A549 (cell line): ENCODE results near the gene ABCC6. TPM values are rescaled to one million over a fixed set of nuclear protein-coding genes. Genes with fewer than 3 reads are reported as not detected.

Experiments
- ATAC-seq, 2 experiments: fragments of 200-7000 bp in 1 of 2; fragments of >200 bp in 1 of 2; cut with Nextera tagmentation in 1 of 2; cut with Tn5 transposase in 1 of 2; 3 replicates each; pipeline versions ENCODE4 v1.8.0 to v1.9.1; 2018 to 2020; ENCODE audit warnings: mild to moderate bottlenecking in 1 of 2, moderate library complexity in 1 of 2
- CTCF ChIA-PET: fragments of 300-600 bp; sonication (Branson Sonifier 250); formaldehyde crosslinking; extraction: SDS; loops from one replicate; lab custom pipeline; 2021; ENCODE audit warnings: antibody characterized with exemption, inconsistent platforms; lab: Yijun Ruan, JAX
- POLR2A ChIA-PET: fragments of 350-600 bp; formaldehyde crosslinking; extraction: SDS; loops from one replicate; lab custom pipeline; 2021; ENCODE audit warnings: antibody characterized with exemption, inconsistent platforms; lab: Yijun Ruan, JAX
- DNase-seq, 2 experiments: peaks; one replicate each; pipeline versions ENCODE4 v3.0.0 to v3.0.0-alpha.2; 2011 to 2016; ENCODE audit warnings: low read depth in 1 of 2, low spot score in 1 of 2
- FAIRE-seq: peaks from 2 replicates; lab custom pipeline; 2011; peaks lifted over from hg19 to GRCh38; lab: Jason Lieb, UNC
- H3K27ac ChIP-seq, 2 experiments: fragments of >200 bp; sonication (Bioruptor Twin); formaldehyde crosslinking; 3 replicates each; pipeline ENCODE4 v1.5.1; 2016 to 2017
- H3K4me1 ChIP-seq: fragments of >200 bp; sonication (Bioruptor Twin); formaldehyde crosslinking; 3 replicates; pipeline ENCODE4 v1.6.1; 2016
- H3K4me2 ChIP-seq: fragments of >200 bp; sonication (Bioruptor Twin); formaldehyde crosslinking; 3 replicates; pipeline ENCODE4 v1.6.1; 2016
- H3K4me3 ChIP-seq: fragments of >200 bp; sonication (Bioruptor Twin); formaldehyde crosslinking; 3 replicates; pipeline ENCODE4 v1.5.1; 2016
- H3K9me3 ChIP-seq: fragments of >200 bp; sonication (Bioruptor Twin); formaldehyde crosslinking; 3 replicates; pipeline ENCODE4 v1.6.1; 2016
- CBX8 ChIP-seq: fragments of 200-600 bp; sonication (generic); IDR thresholded peaks from 2 replicates; pipeline ENCODE4 v1.6.1; 2016
- CEBPB ChIP-seq, 2 experiments: fragments of >200 bp in 1 of 2; sonication (Bioruptor Twin) in 1 of 2; formaldehyde crosslinking in 1 of 2; IDR thresholded peaks; 2 replicates each; pipeline ENCODE4 v1.6.1; 2012 to 2016
- CHD4 ChIP-seq: fragments of 200-600 bp; sonication (generic); IDR thresholded peaks from 2 replicates; pipeline ENCODE4 v1.6.1; 2016; ENCODE audit warnings: antibody characterized with exemption, mild to moderate bottlenecking, borderline replicate concordance
- EHMT2 ChIP-seq: fragments of 200-600 bp; sonication (generic); IDR thresholded peaks from 2 replicates; pipeline ENCODE4 v1.6.1; 2016; ENCODE audit warnings: antibody characterized with exemption, low read depth, mild to moderate bottlenecking, moderate library complexity
- GATA3 ChIP-seq: IDR thresholded peaks from 2 replicates; pipeline ENCODE4 v1.6.1; 2012; ENCODE audit warnings: borderline replicate concordance
- HOXA7 ChIP-seq: fragments of 250-450 bp; sonication (Bioruptor Pico); IDR thresholded peaks from 2 replicates; pipeline ENCODE4 v1.5.0; 2020; ENCODE audit warnings: mild to moderate bottlenecking, moderate library complexity
- HOXB5 ChIP-seq: fragments of 250-450 bp; sonication (Bioruptor Pico); IDR thresholded peaks from 2 replicates; pipeline ENCODE4 v1.5.0; 2020; ENCODE audit warnings: mild to moderate bottlenecking, moderate library complexity
- KDM1A ChIP-seq: fragments of 200-600 bp; sonication (generic); IDR thresholded peaks from 2 replicates; pipeline ENCODE4 v1.6.1; 2016; ENCODE audit warnings: low read depth, mild to moderate bottlenecking
- MAFK ChIP-seq: fragments of 450-650 bp; IDR thresholded peaks from 2 replicates; pipeline ENCODE4 v1.6.1; 2014; ENCODE audit not compliant: partially characterized antibody
- NFE2L2 ChIP-seq: fragments of 150-350 bp; conservative IDR thresholded peaks from 2 replicates; pipeline ENCODE4 v1.6.1; 2014; ENCODE audit warnings: low read length
- POLR2A ChIP-seq: IDR thresholded peaks from 2 replicates; pipeline ENCODE4 v1.6.1; 2012; ENCODE audit warnings: mild to moderate bottlenecking, low read length
- RNF2 ChIP-seq: fragments of 200-600 bp; sonication (generic); IDR thresholded peaks from 2 replicates; pipeline ENCODE4 v1.6.1; 2016; ENCODE audit warnings: low read depth, mild to moderate bottlenecking, antibody characterized with exemption, moderate library complexity, borderline replicate concordance
- SREBF2 ChIP-seq: fragments of 450-650 bp; IDR thresholded peaks from 2 replicates; pipeline ENCODE4 v1.6.1; 2014; ENCODE audit warnings: mild to moderate bottlenecking, moderate library complexity
- TFCP2L1 ChIP-seq: fragments of 250-450 bp; sonication (Bioruptor Pico); IDR thresholded peaks from 2 replicates; pipeline ENCODE4 v1.5.0; 2021; ENCODE audit warnings: mild to moderate bottlenecking
- TP53 ChIP-seq: fragments of 250-450 bp; sonication (Bioruptor Pico); IDR thresholded peaks from 2 replicates; pipeline ENCODE4 v1.5.0; 2021; ENCODE audit warnings: mild to moderate bottlenecking, moderate library complexity
- ZFP36 ChIP-seq: fragments of 450-650 bp; IDR thresholded peaks from 2 replicates; pipeline ENCODE4 v1.6.1; 2014; ENCODE audit warnings: borderline replicate concordance; ENCODE audit not compliant: partially characterized antibody
- WGBS: methylation state at CpG from one replicate; pipeline ENCODE4 v1.1.6; 2017; ENCODE audit errors: missing lambda C conversion rate; 5-methylcytosine and 5-hydroxymethylcytosine counted together
- polyA plus RNA-seq, 4 experiments: library from polyadenylated mRNA; depleted of rRNA in 3 of 4; stranded (reverse); fragments of >200 nt; fragmentation: RNase III in 1 of 4; extraction: RNeasy Plus Mini Kit Qiagen cat#74134 plus additional on column Dnase treatment in 1 of 4; gene quantifications; 2 replicates in 3 of 4; 3 replicates in 1 of 4; pipeline ENCODE4 v1.2.3, GENCODE V29; 2011 to 2017
- TF ChIP-seq, protein P1 (sequence below): fragments of 250-450 bp; sonication (Bioruptor Pico); IDR thresholded peaks from 2 replicates; pipeline ENCODE4 v1.5.0; 2020; ENCODE audit warnings: low read depth, mild to moderate bottlenecking, moderate library complexity
- TF ChIP-seq, protein P2 (sequence below): IDR thresholded peaks from 2 replicates; pipeline ENCODE4 v1.6.1; 2012; ENCODE audit warnings: low read depth, borderline replicate concordance
- TF ChIP-seq, protein P3 (sequence below): fragments of >200 bp; sonication (Bioruptor Twin); formaldehyde crosslinking; IDR thresholded peaks from 3 replicates; pipeline ENCODE4 v1.5.1; 2016

Gene ABCC6
- polyA plus RNA-seq, 2 of the 4 experiments (the other 2 are of a cell fraction), result 3.6 to 5.0 TPM

DNA sequence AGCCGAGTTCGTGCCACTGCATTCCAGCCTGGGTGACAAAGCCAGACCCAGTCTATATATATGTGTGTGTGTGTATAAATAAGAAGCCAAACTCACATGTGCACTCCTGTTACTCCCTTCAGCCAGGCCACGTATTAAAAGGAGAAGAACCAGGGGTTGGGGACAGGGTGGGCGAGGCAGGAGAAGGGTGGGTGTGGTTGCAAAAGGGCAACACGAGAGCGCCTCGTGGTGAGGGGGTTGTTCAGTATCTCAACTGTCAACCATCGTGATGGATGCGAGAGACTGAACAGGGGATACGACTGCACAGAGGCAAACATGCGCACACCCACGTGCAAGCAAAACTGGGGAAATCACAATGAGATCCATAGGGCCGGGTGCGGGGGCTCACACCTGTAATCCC is 54.9 kb downstream of the ABCC6 start:
- H3K27ac ChIP-seq, result no peak overlapping the region
- FAIRE-seq (no peak), ATAC-seq (no peak), DNase-seq (no peak)
- CTCF ChIA-PET, result no interaction called here
- no peak overlapping the region for H3K4me3 ChIP-seq
- WGBS, result 90% methylated on average over 14 of the region's 14 CpGs
- H3K4me1 ChIP-seq, result no peaks in the 10 kb centered on the region
- POLR2A ChIA-PET, result no interaction called here
- H3K4me2 ChIP-seq, result no peak overlapping the region
- no peaks in the 10 kb centered on the region for H3K9me3 ChIP-seq
- no peak for TF ChIP-seq CHD4
- no peak for TF ChIP-seq RNF2
- TF ChIP-seq, protein P1, sequence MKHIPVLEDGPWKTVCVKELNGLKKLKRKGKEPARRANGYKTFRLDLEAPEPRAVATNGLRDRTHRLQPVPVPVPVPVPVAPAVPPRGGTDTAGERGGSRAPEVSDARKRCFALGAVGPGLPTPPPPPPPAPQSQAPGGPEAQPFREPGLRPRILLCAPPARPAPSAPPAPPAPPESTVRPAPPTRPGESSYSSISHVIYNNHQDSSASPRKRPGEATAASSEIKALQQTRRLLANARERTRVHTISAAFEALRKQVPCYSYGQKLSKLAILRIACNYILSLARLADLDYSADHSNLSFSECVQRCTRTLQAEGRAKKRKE, result no peak
- TF ChIP-seq GATA3, result no peak
- no peak for TF ChIP-seq HOXA7 (CRISPR knock-in tag)
- TF ChIP-seq HOXB5, result no peak
- no peak for TF ChIP-seq EHMT2
- no peak for TF ChIP-seq ZFP36
- TF ChIP-seq, protein P2, sequence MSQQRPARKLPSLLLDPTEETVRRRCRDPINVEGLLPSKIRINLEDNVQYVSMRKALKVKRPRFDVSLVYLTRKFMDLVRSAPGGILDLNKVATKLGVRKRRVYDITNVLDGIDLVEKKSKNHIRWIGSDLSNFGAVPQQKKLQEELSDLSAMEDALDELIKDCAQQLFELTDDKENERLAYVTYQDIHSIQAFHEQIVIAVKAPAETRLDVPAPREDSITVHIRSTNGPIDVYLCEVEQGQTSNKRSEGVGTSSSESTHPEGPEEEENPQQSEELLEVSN, result no peak

DNA sequence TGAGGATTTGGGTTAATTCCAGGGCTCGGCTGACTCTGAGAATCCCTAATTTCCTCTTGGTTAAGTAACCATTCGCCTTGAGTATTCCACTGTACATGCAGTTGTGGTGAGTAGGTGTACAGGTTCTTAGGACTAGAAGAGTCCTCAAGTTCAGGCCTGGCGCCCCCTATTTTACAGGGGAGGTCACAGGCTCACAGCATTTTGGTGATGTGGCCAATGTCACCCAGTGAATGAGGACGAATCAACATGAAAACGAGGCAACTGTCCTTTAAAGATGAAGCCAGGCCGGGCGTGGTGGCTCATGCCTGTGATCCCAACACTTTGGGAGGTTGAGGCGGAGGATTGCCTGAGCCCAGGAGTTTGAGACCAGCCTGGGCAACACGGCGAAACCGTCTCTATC is 55.4 kb downstream of the ABCC6 start:
- WGBS, result 70% methylated on average over 11 of the region's 11 CpGs
- DNase-seq (no peak), FAIRE-seq (no peak), ATAC-seq (no peak)
- no peaks in the 10 kb centered on the region for H3K9me3 ChIP-seq
- no peak overlapping the region for H3K4me3 ChIP-seq
- H3K4me1 ChIP-seq, result no peaks in the 10 kb centered on the region
- ChIA-PET CTCF (interaction anchor here (0.6 to 2.0 kb wide), 4 partner anchors 12 to 390 kb away, joined by 3 to 5 read pairs (median 4); no protein-coding TSS in a partner anchor), POLR2A (no interaction called here)
- no peak overlapping the region for H3K4me2 ChIP-seq
- TF ChIP-seq, protein P3, sequence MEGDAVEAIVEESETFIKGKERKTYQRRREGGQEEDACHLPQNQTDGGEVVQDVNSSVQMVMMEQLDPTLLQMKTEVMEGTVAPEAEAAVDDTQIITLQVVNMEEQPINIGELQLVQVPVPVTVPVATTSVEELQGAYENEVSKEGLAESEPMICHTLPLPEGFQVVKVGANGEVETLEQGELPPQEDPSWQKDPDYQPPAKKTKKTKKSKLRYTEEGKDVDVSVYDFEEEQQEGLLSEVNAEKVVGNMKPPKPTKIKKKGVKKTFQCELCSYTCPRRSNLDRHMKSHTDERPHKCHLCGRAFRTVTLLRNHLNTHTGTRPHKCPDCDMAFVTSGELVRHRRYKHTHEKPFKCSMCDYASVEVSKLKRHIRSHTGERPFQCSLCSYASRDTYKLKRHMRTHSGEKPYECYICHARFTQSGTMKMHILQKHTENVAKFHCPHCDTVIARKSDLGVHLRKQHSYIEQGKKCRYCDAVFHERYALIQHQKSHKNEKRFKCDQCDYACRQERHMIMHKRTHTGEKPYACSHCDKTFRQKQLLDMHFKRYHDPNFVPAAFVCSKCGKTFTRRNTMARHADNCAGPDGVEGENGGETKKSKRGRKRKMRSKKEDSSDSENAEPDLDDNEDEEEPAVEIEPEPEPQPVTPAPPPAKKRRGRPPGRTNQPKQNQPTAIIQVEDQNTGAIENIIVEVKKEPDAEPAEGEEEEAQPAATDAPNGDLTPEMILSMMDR, result no peak
- TF ChIP-seq, protein P1, result no peak
- no peak for TF ChIP-seq POLR2A
- no peak for TF ChIP-seq TP53 (CRISPR knock-in tag)
- TF ChIP-seq MAFK, result no peak
- no peak for TF ChIP-seq TFCP2L1 (CRISPR knock-in tag)
- no peak for TF ChIP-seq SREBF2
- no peak overlapping the region for H3K27ac ChIP-seq

DNA sequence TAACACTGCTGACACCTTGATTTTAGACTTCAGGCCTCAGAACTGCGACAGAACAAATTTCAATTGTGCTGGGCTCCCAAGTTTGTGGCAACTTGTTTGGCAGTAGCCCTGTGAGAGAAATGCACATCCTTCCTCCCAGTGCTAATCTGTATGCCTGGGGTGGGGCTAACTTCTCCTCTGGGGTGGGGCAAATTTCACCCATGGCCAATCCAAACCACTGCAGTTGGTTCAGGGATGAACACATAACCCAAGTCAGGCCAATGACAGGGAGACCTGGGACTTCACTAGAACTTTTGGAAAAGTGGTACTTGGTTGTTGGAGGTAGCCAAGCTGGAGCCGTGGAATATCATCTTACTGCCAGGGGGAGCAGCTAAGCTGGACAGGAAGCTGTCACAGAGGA is 56.3 kb downstream of the ABCC6 start:
- 44% methylated on average over 2 of the region's 2 CpGs for WGBS
- no peak for FAIRE-seq
- ChIA-PET CTCF (interaction anchor here (0.6 to 2.0 kb wide), 6 partner anchors 10 to 423 kb away, joined by 3 to 5 read pairs (median 4); no protein-coding TSS in a partner anchor), POLR2A (no interaction called here)
- no peak overlapping the region for H3K4me2 ChIP-seq
- H3K4me1 ChIP-seq, result no peaks in the 10 kb centered on the region
- no peak for DNase-seq
- ATAC-seq, result peak in 1 of 2 experiments; percentile 54; a peak in 3 of 6 replicates
- no peaks in the 10 kb centered on the region for H3K9me3 ChIP-seq
- no peak overlapping the region for H3K27ac ChIP-seq
- no peak overlapping the region for H3K4me3 ChIP-seq
- TF ChIP-seq, protein P1, result no peak
- no peak for TF ChIP-seq CEBPB (IDR thresholded peaks at IDR 0.05)
- TF ChIP-seq TP53 (CRISPR knock-in tag), result no peak
- TF ChIP-seq KDM1A, result no peak
- TF ChIP-seq NFE2L2, result no peak
- TF ChIP-seq CBX8, result no peak
